Skin epidermis (tissue), 12 donors: Measurements from ENCODE around the gene EEFSEC.

Experiments used
- H3K27ac ChIP-seq, 21 experiments: fragments of 200-600 bp; sonication (generic) in 11 of 21; one replicate each; pipeline ENCODE4 v1.5.0; 2020; ENCODE audit warnings: mild to moderate bottlenecking in 3 of 21, inconsistent platforms in 2 of 21, moderate library complexity in 2 of 21
- H3K4me3 ChIP-seq, 7 experiments: fragments of 200-600 bp; sonication (generic) in 2 of 7; one replicate each; pipeline ENCODE4 v1.5.0; 2020; ENCODE audit warnings: inconsistent platforms in 2 of 7, mild to moderate bottlenecking in 2 of 7, moderate library complexity in 1 of 7

The EEFSEC gene

GRCh38 chr3:128263118-128263517 lies 109.8 kb downstream of the EEFSEC start:
- Histone ChIP-seq H3K4me3 (no peak overlapping the region), H3K27ac (no peak overlapping the region)

- Histone ChIP-seq H3K4me3 (no peak overlapping the region), H3K27ac (no peak overlapping the region)
Measured at GRCh38 chr3:128263946-128264345, 110.7 kb downstream of the EEFSEC start.

- Histone ChIP-seq H3K27ac (no peak overlapping the region), H3K4me3 (no peak overlapping the region)
Measured at GRCh38 chr3:128266453-128266852, 113.2 kb downstream of the EEFSEC start.

- no peak overlapping the region for H3K4me3 ChIP-seq
Measured at GRCh38 chr3:128267541-128267940, 114.3 kb downstream of the EEFSEC start.

GRCh38 chr3:128269006-128269775 lies 115.9 kb downstream of the EEFSEC start:
- Histone ChIP-seq H3K27ac (no peak overlapping the region), H3K4me3 (no peak overlapping the region)

More at GRCh38 chr3:128267541-128267940, 114.3 kb downstream of the EEFSEC start:
- H3K27ac ChIP-seq: no peak overlapping the region

GRCh38 chr3:128269796-128270195 lies 116.5 kb downstream of the EEFSEC start:
- H3K4me3 ChIP-seq: no peak overlapping the region
- no peak overlapping the region for H3K27ac ChIP-seq

GRCh38 chr3:128270559-128271492 lies 117.5 kb downstream of the EEFSEC start:
- Histone ChIP-seq H3K27ac (no peak overlapping the region), H3K4me3 (no peak overlapping the region)

GRCh38 chr3:128271536-128272332 lies 118.5 kb downstream of the EEFSEC start:
- H3K27ac ChIP-seq: no peak overlapping the region
- no peak overlapping the region for H3K4me3 ChIP-seq

GRCh38 chr3:128273109-128273840 lies 120.0 kb downstream of the EEFSEC start:
- Histone ChIP-seq H3K4me3 (no peak overlapping the region), H3K27ac (no peak overlapping the region)

- Histone ChIP-seq H3K27ac (no peak overlapping the region), H3K4me3 (no peak overlapping the region)
Measured at GRCh38 chr3:128273841-128274573, 120.7 kb downstream of the EEFSEC start.

- H3K27ac ChIP-seq: no peak overlapping the region
- H3K4me3 ChIP-seq: no peak overlapping the region
Measured at GRCh38 chr3:128274837-128275236, 121.6 kb downstream of the EEFSEC start.

- Histone ChIP-seq H3K27ac (no peak overlapping the region), H3K4me3 (no peak overlapping the region)
Measured at GRCh38 chr3:128275316-128276145, 122.2 kb downstream of the EEFSEC start.

- H3K27ac ChIP-seq: no peak overlapping the region
- no peak overlapping the region for H3K4me3 ChIP-seq
Measured at GRCh38 chr3:128276146-128276435, 122.8 kb downstream of the EEFSEC start.

- Histone ChIP-seq H3K4me3 (no peak overlapping the region), H3K27ac (no peak overlapping the region)
Measured at GRCh38 chr3:128276577-128277183, 123.4 kb downstream of the EEFSEC start.

GRCh38 chr3:128277378-128278069 lies 124.2 kb downstream of the EEFSEC start:
- no peak overlapping the region for H3K27ac ChIP-seq

GRCh38 chr3:128278130-128278529 lies 124.8 kb downstream of the EEFSEC start:
- no peak overlapping the region for H3K4me3 ChIP-seq
- no peak overlapping the region for H3K27ac ChIP-seq

More at GRCh38 chr3:128277378-128278069, 124.2 kb downstream of the EEFSEC start:
- H3K4me3 ChIP-seq: no peak overlapping the region
